ENCODE measurements around the gene NKX2-4.

The NKX2-4 gene

DNA sequence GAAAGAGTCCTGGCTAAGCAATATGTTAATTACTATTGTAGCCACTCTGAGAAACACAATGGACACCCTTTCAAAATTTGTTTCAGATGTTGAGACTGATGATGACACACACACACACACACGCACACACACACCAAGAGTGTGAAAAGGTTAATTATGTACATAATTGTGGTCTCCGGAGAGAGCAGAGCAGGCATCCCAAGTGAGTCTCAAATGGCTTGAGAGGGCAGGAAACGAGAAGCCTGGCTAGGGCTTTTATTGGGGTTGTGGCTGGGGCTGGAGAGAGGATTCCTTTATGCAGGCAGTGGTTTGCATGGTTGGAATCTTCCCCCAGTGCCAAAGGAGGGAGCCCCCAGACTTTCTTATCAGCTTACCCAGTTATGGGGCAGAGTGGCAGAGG is 38.2 kb upstream of the NKX2-4 start:
- no peaks in the 10 kb centered on the region for H3K79me2 ChIP-seq (ENCODE audit: control insufficient read depth, insufficient read depth, low read length, poor library complexity)
- H3K36me3 ChIP-seq (ENCODE audit: control insufficient read depth in 1 of 2, insufficient read depth in 2 of 2, low read length in 2 of 2): no peaks in the 10 kb centered on the region
- H2BK12ac ChIP-seq (ENCODE audit: low read length): no peak overlapping the region
- H2BK120ac ChIP-seq (ENCODE audit: insufficient read depth, low read length, poor library complexity): no peak overlapping the region
- no peak overlapping the region for H2AK5ac ChIP-seq (ENCODE audit: low read length)
- H4K91ac ChIP-seq (ENCODE audit: low read depth, low read length): no peak overlapping the region
- H4K8ac ChIP-seq (ENCODE audit: low read depth, low read length): no peak overlapping the region
- H2AFZ ChIP-seq (ENCODE audit: insufficient read depth, low read length, poor library complexity): no peak overlapping the region
- H3K9ac ChIP-seq (ENCODE audit: low read length): no peak overlapping the region
- H2BK5ac ChIP-seq (ENCODE audit: low read depth, low read length, poor library complexity): no peak overlapping the region
- H3K4me3 ChIP-seq (ENCODE audit: low read depth, low read length): no peak overlapping the region
- H3K23ac ChIP-seq (ENCODE audit: low read length): no peak overlapping the region
- no peak overlapping the region for H4K12ac ChIP-seq (ENCODE audit: low read depth, low read length)
- no peaks in the 10 kb centered on the region for H3K27me3 ChIP-seq (ENCODE audit: insufficient read depth, low read length)
- no peaks in the 10 kb centered on the region for H3K9me3 ChIP-seq (ENCODE audit: insufficient read depth, low read depth, low read length)
- H3K4me2 ChIP-seq (ENCODE audit: low read length): no peak overlapping the region
- H3K4ac ChIP-seq (ENCODE audit: low read depth, low read length): no peak overlapping the region
- no peaks in the 10 kb centered on the region for H3K79me1 ChIP-seq (ENCODE audit: low read length)
- H3K18ac ChIP-seq (ENCODE audit: low read length): no peak overlapping the region
- H3K4me1 ChIP-seq (ENCODE audit: control insufficient read depth in 1 of 2, insufficient read depth in 2 of 2, low read length in 2 of 2): no peaks in the 10 kb centered on the region
- WGBS (ENCODE audit: extremely low coverage, insufficient coverage, insufficient read length): no CpG with 5 or more reads among the region's 3 CpGs
- no peak overlapping the region for H3K14ac ChIP-seq (ENCODE audit: low read length)
- no peak for DNase-seq
- no peak overlapping the region for H3K27ac ChIP-seq (ENCODE audit: low read depth, low read length)

DNA sequence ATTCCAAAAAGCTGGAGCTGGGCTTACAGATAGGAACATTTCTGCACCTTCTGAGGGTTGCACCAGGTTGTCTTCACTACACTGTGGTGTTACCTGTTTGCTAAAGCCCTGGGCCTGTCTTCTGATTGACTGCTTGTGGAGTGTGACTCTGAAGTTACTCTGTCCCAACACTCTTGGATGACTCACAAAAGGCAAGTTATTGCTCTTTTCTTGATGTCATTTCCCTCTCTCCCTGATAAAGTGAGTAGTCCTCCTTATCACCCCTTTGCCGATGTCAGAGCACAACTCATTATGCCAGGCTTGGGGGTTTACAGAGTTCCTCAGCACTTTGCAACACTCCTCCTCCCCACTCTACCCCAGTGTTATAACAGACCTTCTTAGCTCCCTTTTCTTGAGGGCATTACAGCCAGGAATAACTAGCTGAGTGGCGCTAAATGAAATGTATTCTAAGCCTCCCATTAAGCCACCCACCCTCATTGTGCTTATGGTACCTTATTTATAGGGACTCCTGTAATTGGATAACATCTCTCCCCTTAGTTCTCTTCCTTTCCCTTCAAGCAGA is 36.1 kb upstream of the NKX2-4 start:
- Histone ChIP-seq H4K91ac (ENCODE audit: low read depth, low read length) (no peak overlapping the region), H3K4me3 (ENCODE audit: low read depth, low read length) (no peak overlapping the region), H3K9ac (ENCODE audit: low read length) (no peak overlapping the region), H2BK5ac (ENCODE audit: low read depth, low read length, poor library complexity) (no peak overlapping the region), H3K79me2 (ENCODE audit: control insufficient read depth, insufficient read depth, low read length, poor library complexity) (no peaks in the 10 kb centered on the region), H3K27ac (ENCODE audit: low read depth, low read length) (no peak overlapping the region), H3K4ac (ENCODE audit: low read depth, low read length) (no peak overlapping the region), H3K9me3 (ENCODE audit: insufficient read depth, low read depth, low read length) (no peaks in the 10 kb centered on the region), H2BK120ac (ENCODE audit: insufficient read depth, low read length, poor library complexity) (no peak overlapping the region), H3K4me1 (ENCODE audit: control insufficient read depth in 1 of 2, insufficient read depth in 2 of 2, low read length in 2 of 2) (no peaks in the 10 kb centered on the region), H3K23ac (ENCODE audit: low read length) (no peak overlapping the region), H2BK12ac (ENCODE audit: low read length) (no peak overlapping the region), H3K14ac (ENCODE audit: low read length) (no peak overlapping the region), H3K4me2 (ENCODE audit: low read length) (no peak overlapping the region), H2AFZ (ENCODE audit: insufficient read depth, low read length, poor library complexity) (no peak overlapping the region), H3K27me3 (ENCODE audit: insufficient read depth, low read length) (no peaks in the 10 kb centered on the region), H4K8ac (ENCODE audit: low read depth, low read length) (no peak overlapping the region), H3K79me1 (ENCODE audit: low read length) (no peaks in the 10 kb centered on the region), H4K12ac (ENCODE audit: low read depth, low read length) (no peak overlapping the region), H2AK5ac (ENCODE audit: low read length) (no peak overlapping the region), H3K36me3 (ENCODE audit: control insufficient read depth in 1 of 2, insufficient read depth in 2 of 2, low read length in 2 of 2) (no peaks in the 10 kb centered on the region), H3K18ac (ENCODE audit: low read length) (no peak overlapping the region)
- DNase-seq: peak in 1 of 2 donors; percentile 26
- WGBS (ENCODE audit: extremely low coverage, insufficient coverage, insufficient read length): no CpG with 5 or more reads among the region's 2 CpGs

DNA sequence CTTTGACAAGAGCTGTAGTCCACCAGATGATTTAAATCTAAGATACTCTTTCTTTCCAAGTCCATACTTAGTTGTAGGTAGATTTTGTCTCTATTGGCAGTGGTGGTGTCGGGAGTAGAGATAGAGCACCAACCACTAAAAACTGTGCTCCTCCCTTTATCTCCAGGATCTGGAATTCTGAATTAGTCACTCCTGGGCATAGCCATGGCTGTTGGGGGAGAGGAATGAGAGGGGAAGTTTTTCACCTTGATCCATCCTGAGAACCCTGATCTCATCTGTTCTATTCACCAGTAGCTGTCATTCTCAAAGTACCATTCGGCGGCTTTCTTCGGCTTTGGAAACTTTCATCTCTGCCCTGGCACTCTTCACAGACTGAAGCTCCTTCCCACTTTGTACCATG is 35.6 kb upstream of the NKX2-4 start:
- no peak overlapping the region for H3K18ac ChIP-seq (ENCODE audit: low read length)
- H3K36me3 ChIP-seq (ENCODE audit: control insufficient read depth in 1 of 2, insufficient read depth in 2 of 2, low read length in 2 of 2): no peaks in the 10 kb centered on the region
- H3K4me2 ChIP-seq (ENCODE audit: low read length): no peak overlapping the region
- H2AFZ ChIP-seq (ENCODE audit: insufficient read depth, low read length, poor library complexity): no peak overlapping the region
- H3K4me3 ChIP-seq (ENCODE audit: low read depth, low read length): no peak overlapping the region
- no peak overlapping the region for H4K91ac ChIP-seq (ENCODE audit: low read depth, low read length)
- no peak overlapping the region for H2AK5ac ChIP-seq (ENCODE audit: low read length)
- DNase-seq: peak in 1 of 2 donors; percentile 35
- H3K27me3 ChIP-seq (ENCODE audit: insufficient read depth, low read length): no peaks in the 10 kb centered on the region
- H3K4me1 ChIP-seq (ENCODE audit: control insufficient read depth in 1 of 2, insufficient read depth in 2 of 2, low read length in 2 of 2): no peaks in the 10 kb centered on the region
- H3K14ac ChIP-seq (ENCODE audit: low read length): no peak overlapping the region
- no peak overlapping the region for H2BK120ac ChIP-seq (ENCODE audit: insufficient read depth, low read length, poor library complexity)
- H3K79me2 ChIP-seq (ENCODE audit: control insufficient read depth, insufficient read depth, low read length, poor library complexity): no peaks in the 10 kb centered on the region
- no peak overlapping the region for H2BK5ac ChIP-seq (ENCODE audit: low read depth, low read length, poor library complexity)
- H3K9ac ChIP-seq (ENCODE audit: low read length): no peak overlapping the region
- H3K79me1 ChIP-seq (ENCODE audit: low read length): no peaks in the 10 kb centered on the region
- H2BK12ac ChIP-seq (ENCODE audit: low read length): no peak overlapping the region
- no peak overlapping the region for H3K23ac ChIP-seq (ENCODE audit: low read length)
- no peak overlapping the region for H4K12ac ChIP-seq (ENCODE audit: low read depth, low read length)
- WGBS (ENCODE audit: extremely low coverage, insufficient coverage, insufficient read length): no CpG with 5 or more reads among the region's 4 CpGs
- H3K4ac ChIP-seq (ENCODE audit: low read depth, low read length): no peak overlapping the region
- no peak overlapping the region for H3K27ac ChIP-seq (ENCODE audit: low read depth, low read length)
- H4K8ac ChIP-seq (ENCODE audit: low read depth, low read length): no peak overlapping the region
- no peaks in the 10 kb centered on the region for H3K9me3 ChIP-seq (ENCODE audit: insufficient read depth, low read depth, low read length)

DNA sequence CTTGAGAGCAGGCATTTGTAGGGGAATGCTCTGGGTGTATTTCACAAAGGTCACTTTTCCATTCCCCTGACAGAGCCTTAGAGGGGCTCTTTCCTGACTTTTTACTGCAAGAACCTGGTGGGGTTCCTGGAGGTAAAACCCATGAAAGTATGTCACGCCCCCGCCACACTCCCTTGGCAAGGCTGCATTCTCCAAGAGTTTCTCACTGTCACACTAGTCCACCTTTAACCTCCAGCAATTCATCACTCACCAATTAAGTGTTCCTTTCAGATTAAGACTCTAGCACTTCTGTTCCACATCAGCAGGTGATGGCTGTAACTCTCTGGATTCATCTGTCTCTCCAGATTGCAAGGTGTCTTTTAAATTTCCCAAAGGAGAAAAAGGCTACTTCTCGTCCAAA is 32.7 kb upstream of the NKX2-4 start:
- Histone ChIP-seq H3K4me1 (ENCODE audit: control insufficient read depth in 1 of 2, insufficient read depth in 2 of 2, low read length in 2 of 2) (no peaks in the 10 kb centered on the region), H3K4me2 (ENCODE audit: low read length) (no peak overlapping the region), H2BK12ac (ENCODE audit: low read length) (no peak overlapping the region), H3K27me3 (ENCODE audit: insufficient read depth, low read length) (no peaks in the 10 kb centered on the region), H3K4ac (ENCODE audit: low read depth, low read length) (no peak overlapping the region), H3K23ac (ENCODE audit: low read length) (no peak overlapping the region), H3K9me3 (ENCODE audit: insufficient read depth, low read depth, low read length) (peaks cover 3% of the 10 kb centered on the region), H2BK120ac (ENCODE audit: insufficient read depth, low read length, poor library complexity) (no peak overlapping the region), H2AFZ (ENCODE audit: insufficient read depth, low read length, poor library complexity) (no peak overlapping the region), H4K8ac (ENCODE audit: low read depth, low read length) (no peak overlapping the region), H2AK5ac (ENCODE audit: low read length) (no peak overlapping the region), H3K27ac (ENCODE audit: low read depth, low read length) (no peak overlapping the region), H3K14ac (ENCODE audit: low read length) (no peak overlapping the region), H3K79me2 (ENCODE audit: control insufficient read depth, insufficient read depth, low read length, poor library complexity) (no peaks in the 10 kb centered on the region), H4K12ac (ENCODE audit: low read depth, low read length) (no peak overlapping the region), H3K4me3 (ENCODE audit: low read depth, low read length) (no peak overlapping the region), H3K9ac (ENCODE audit: low read length) (no peak overlapping the region), H2BK5ac (ENCODE audit: low read depth, low read length, poor library complexity) (no peak overlapping the region), H3K18ac (ENCODE audit: low read length) (no peak overlapping the region), H3K79me1 (ENCODE audit: low read length) (no peaks in the 10 kb centered on the region), H4K91ac (ENCODE audit: low read depth, low read length) (no peak overlapping the region), H3K36me3 (ENCODE audit: control insufficient read depth in 1 of 2, insufficient read depth in 2 of 2, low read length in 2 of 2) (no peaks in the 10 kb centered on the region)
- no peak for DNase-seq
- WGBS (ENCODE audit: extremely low coverage, insufficient coverage, insufficient read length): no CpG with 5 or more reads among the region's 3 CpGs
